ENCODE data around the gene CENPB. TPM values are rescaled to one million over a fixed set of nuclear protein-coding genes. Genes with fewer than 3 reads are reported as not detected.
A peak's percentile ranks its signal among the peaks of the same experiment; 100 is the strongest.

Gene CENPB
- polyA plus RNA-seq, 1 donor from 2014 or later: 37.9 TPM

DNA sequence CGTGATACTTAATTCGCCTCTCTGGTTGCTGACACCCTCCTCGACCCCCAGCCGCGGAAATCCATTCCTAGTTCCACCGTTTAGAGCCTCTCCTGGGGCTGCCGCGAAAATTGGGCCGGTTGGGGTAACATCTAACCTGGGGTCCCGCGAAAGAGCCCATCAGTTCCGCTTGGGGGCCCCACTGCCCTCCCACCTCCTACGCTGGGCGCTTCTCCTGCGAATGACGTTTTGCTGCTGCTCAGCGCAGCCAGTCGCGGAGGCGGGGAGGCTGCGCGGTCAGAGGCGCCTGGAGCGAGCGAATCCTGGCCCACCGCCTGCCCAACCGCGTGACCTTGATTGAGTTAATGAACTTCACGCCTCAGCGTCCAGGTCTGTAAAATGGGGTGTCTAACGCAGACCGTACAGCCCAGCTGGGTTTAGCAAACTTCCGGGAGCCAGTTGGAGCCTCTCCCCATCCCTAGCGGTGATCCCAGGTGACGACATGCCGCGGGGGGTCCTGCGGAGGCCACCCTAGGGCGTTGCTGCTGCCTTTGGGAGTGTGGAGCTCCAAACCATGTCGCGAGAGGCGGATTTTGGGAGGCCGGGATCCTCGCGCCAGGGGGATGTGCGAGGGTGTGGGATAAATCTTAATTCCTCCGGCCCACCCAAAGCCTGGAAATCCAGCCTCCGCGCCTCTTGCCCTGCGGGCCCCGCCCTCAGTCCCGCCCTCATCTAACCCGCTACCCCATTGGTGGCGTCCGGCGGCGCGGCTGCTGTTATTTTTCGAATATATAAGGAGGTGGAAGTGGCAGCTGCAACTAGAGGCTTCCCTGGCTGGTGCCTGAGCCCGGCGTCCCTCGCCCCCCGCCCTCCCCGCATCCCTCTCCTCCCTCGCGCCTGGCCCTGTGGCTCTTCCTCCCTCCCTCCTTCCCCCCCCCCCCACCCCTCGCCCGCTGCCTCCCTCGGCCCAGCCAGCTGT, 9.2 kb upstream of the CENPB start, which contains the start of gene CDC25B:
Gene CDC25B, plus strand, starts transcription at position 800 of the 958 bp plus-strand sequence. CDS start 222 bp downstream, outside the sequence.
- peak within 1 kb of the TSS; percentile 28 for H3K4me2 ChIP-seq (ENCODE audit: low read length)
- TF ChIP-seq, protein P1, sequence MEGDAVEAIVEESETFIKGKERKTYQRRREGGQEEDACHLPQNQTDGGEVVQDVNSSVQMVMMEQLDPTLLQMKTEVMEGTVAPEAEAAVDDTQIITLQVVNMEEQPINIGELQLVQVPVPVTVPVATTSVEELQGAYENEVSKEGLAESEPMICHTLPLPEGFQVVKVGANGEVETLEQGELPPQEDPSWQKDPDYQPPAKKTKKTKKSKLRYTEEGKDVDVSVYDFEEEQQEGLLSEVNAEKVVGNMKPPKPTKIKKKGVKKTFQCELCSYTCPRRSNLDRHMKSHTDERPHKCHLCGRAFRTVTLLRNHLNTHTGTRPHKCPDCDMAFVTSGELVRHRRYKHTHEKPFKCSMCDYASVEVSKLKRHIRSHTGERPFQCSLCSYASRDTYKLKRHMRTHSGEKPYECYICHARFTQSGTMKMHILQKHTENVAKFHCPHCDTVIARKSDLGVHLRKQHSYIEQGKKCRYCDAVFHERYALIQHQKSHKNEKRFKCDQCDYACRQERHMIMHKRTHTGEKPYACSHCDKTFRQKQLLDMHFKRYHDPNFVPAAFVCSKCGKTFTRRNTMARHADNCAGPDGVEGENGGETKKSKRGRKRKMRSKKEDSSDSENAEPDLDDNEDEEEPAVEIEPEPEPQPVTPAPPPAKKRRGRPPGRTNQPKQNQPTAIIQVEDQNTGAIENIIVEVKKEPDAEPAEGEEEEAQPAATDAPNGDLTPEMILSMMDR (IDR thresholded peaks at IDR 0.05; ENCODE audit: poor library complexity, severe bottlenecking): peak; percentile 60
- TF ChIP-seq, protein P2, sequence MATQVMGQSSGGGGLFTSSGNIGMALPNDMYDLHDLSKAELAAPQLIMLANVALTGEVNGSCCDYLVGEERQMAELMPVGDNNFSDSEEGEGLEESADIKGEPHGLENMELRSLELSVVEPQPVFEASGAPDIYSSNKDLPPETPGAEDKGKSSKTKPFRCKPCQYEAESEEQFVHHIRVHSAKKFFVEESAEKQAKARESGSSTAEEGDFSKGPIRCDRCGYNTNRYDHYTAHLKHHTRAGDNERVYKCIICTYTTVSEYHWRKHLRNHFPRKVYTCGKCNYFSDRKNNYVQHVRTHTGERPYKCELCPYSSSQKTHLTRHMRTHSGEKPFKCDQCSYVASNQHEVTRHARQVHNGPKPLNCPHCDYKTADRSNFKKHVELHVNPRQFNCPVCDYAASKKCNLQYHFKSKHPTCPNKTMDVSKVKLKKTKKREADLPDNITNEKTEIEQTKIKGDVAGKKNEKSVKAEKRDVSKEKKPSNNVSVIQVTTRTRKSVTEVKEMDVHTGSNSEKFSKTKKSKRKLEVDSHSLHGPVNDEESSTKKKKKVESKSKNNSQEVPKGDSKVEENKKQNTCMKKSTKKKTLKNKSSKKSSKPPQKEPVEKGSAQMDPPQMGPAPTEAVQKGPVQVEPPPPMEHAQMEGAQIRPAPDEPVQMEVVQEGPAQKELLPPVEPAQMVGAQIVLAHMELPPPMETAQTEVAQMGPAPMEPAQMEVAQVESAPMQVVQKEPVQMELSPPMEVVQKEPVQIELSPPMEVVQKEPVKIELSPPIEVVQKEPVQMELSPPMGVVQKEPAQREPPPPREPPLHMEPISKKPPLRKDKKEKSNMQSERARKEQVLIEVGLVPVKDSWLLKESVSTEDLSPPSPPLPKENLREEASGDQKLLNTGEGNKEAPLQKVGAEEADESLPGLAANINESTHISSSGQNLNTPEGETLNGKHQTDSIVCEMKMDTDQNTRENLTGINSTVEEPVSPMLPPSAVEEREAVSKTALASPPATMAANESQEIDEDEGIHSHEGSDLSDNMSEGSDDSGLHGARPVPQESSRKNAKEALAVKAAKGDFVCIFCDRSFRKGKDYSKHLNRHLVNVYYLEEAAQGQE (IDR thresholded peaks at IDR 0.05; ENCODE audit: borderline replicate concordance): peak; percentile 42
- TF ChIP-seq MXI1 (conservative IDR thresholded peaks at IDR 0.05; ENCODE audit: poor library complexity, severe bottlenecking) (peak; percentile 46), TAF1 (IDR thresholded peaks at IDR 0.05; ENCODE audit: low read depth) (no peak)
- H4K20me1 ChIP-seq (ENCODE audit: insufficient read depth): no peaks in the 10 kb centered on the region
- H2AFZ ChIP-seq (ENCODE audit: low read depth, low read length): peak within 1 kb of the TSS; percentile 65
- peak within 1 kb of the TSS; percentile 60 for H3K9ac ChIP-seq (ENCODE audit: low read length)
- no peaks in the 10 kb centered on the region for H3F3A ChIP-seq (ENCODE audit: insufficient read depth, low read length, poor library complexity, severe bottlenecking)
- H3K9me2 ChIP-seq (ENCODE audit: insufficient read depth, low read length): no peaks in the 10 kb centered on the region
- no peaks in the 10 kb centered on the region for H3K27me3 ChIP-seq (ENCODE audit: insufficient read depth, low read depth, low read length)
- H3K9me3 ChIP-seq (ENCODE audit: low read length): no peaks in the 10 kb centered on the region
- H3K4me3 ChIP-seq (ENCODE audit: low read length): peak within 1 kb of the TSS; percentile 79
- no peaks in the 10 kb centered on the region for H3K36me3 ChIP-seq (ENCODE audit: insufficient read depth, low read length)
- H3K27ac ChIP-seq (ENCODE audit: low read length): no peak within 1 kb of the TSS
- no peaks in the 10 kb centered on the region for H3K79me2 ChIP-seq (replicated peaks; ENCODE audit: insufficient read depth, low read length)

DNA sequence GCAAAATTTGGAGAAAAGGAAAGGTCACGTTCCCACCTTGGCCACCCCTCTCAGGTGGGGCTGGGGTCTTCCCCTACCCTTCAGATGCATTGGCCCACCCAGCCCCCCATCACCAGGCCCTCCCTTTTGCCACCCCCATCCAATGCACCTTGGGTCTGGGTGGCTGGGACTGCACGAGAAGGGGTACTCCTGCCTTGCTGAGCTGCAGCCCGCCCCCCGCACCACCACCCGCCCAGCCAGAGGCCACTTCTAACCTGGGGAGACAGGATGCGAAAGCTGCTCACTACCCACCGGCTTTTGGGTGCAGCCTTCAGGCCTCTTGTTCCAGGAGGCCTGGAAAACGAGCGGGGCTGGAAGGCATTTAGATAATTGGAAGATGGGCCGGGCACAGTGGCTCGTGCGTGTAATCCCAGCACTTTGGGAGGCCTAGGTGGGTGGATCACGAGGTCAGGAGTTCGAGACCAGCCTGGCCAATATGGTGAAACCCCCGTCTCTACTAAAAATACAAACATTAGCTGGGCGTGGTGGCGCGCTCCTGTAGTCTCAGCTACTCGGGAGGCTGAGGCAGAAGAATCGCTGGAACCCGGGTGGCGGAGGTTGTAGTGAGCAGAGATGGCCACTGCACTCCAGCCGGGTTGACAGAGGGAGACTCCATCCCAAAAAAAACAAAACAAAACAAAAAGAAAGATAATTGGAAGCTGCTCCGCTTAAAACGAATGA, 8.3 kb upstream of the CENPB start:
- no peak overlapping the region for H3K4me2 ChIP-seq (ENCODE audit: low read length)

More for the DNA sequence above, 8.3 kb upstream of the CENPB start:
- Histone ChIP-seq H3K4me3 (ENCODE audit: low read length) (peak overlapping the region; percentile 79), H3K36me3 (ENCODE audit: insufficient read depth, low read length) (no peaks in the 10 kb centered on the region), H3K27ac (ENCODE audit: low read length) (no peak overlapping the region), H3F3A (ENCODE audit: insufficient read depth, low read length, poor library complexity, severe bottlenecking) (no peaks in the 10 kb centered on the region), H3K79me2 (replicated peaks; ENCODE audit: insufficient read depth, low read length) (no peaks in the 10 kb centered on the region), H3K9me3 (ENCODE audit: low read length) (no peaks in the 10 kb centered on the region), H3K27me3 (ENCODE audit: insufficient read depth, low read depth, low read length) (no peaks in the 10 kb centered on the region), H4K20me1 (ENCODE audit: insufficient read depth) (no peaks in the 10 kb centered on the region), H2AFZ (ENCODE audit: low read depth, low read length) (no peak overlapping the region), H3K9me2 (ENCODE audit: insufficient read depth, low read length) (no peaks in the 10 kb centered on the region), H3K9ac (ENCODE audit: low read length) (no peak overlapping the region)
- TF ChIP-seq EZH2 (IDR thresholded peaks at IDR 0.05; ENCODE audit: borderline replicate concordance, insufficient read depth, low read length, poor library complexity, severe bottlenecking) (no peak), MXI1 (conservative IDR thresholded peaks at IDR 0.05; ENCODE audit: poor library complexity, severe bottlenecking) (no peak), EP300 (conservative IDR thresholded peaks at IDR 0.05; ENCODE audit: poor library complexity, severe bottlenecking) (no peak), SMC3 (conservative IDR thresholded peaks at IDR 0.05; ENCODE audit: poor library complexity) (no peak), POLR2AphosphoS5 (IDR thresholded peaks at IDR 0.05) (no peak), TAF1 (IDR thresholded peaks at IDR 0.05; ENCODE audit: low read depth) (no peak), RAD21 (conservative IDR thresholded peaks at IDR 0.05) (no peak)
- TF ChIP-seq, protein P1 (IDR thresholded peaks at IDR 0.05; ENCODE audit: poor library complexity, severe bottlenecking): no peak
- TF ChIP-seq, protein P2 (IDR thresholded peaks at IDR 0.05; ENCODE audit: borderline replicate concordance): no peak

Data from neural cell (in vitro differentiated cells).